Camera-type eye (tissue), 1 donor: ENCODE data around the gene RIN1. TPM values are rescaled to one million over a fixed set of nuclear protein-coding genes. Genes with fewer than 3 reads are reported as not detected.

Source experiments
- total RNA-seq: library from RNA; depleted of rRNA; stranded (reverse); fragments of >200 nt; gene quantifications from one replicate; pipeline ENCODE4 v1.2.3, GENCODE V29; 2014

RIN1 gene
- 3.0 TPM for total RNA-seq

GRCh38 chr11:66336234-66337102, at the start of gene RIN1:
Gene RIN1, minus strand, starts transcription at chr11:66336434. Its CDS starts 32 bp downstream, at chr11:66336402.

GRCh38 chr11:66371627-66372415, 35.6 kb upstream of the RIN1 start, which contains the start of gene SLC29A2:
Gene SLC29A2, minus strand, starts transcription at chr11:66371760. Its CDS starts 169 bp downstream, at chr11:66371591.

GRCh38 chr11:66347425-66348276, 11.4 kb upstream of the RIN1 start, which contains the start of gene B4GAT1:
Gene B4GAT1, minus strand, starts transcription at chr11:66347629. Its CDS starts 84 bp downstream, at chr11:66347545.

GRCh38 chr11:66344550-66345315, 8.5 kb upstream of the RIN1 start, which contains the start of gene BRMS1:
Gene BRMS1, minus strand, starts transcription at chr11:66345104. Its CDS starts 2,870 bp downstream, at chr11:66342234.

GRCh38 chr11:66316849-66317251, 19.4 kb downstream of the RIN1 start, which contains the start of gene CD248:
Gene CD248, minus strand, starts transcription at chr11:66317044. Its CDS starts 17 bp downstream, at chr11:66317027.

GRCh38 chr11:66291706-66292542, 44.3 kb downstream of the RIN1 start, which contains the start of gene TMEM151A:
Gene TMEM151A, plus strand, starts transcription at chr11:66291894. Its CDS starts 120 bp downstream, at chr11:66292014.

GRCh38 chr11:66288671-66289547, 47.3 kb downstream of the RIN1 start, which contains the start of gene YIF1A:
Gene YIF1A, minus strand, starts transcription at chr11:66289143. Its CDS starts 158 bp downstream, at chr11:66288985.

Other genes with a start within 250 kb of the RIN1 start
- 32.8 TPM for gene KLC2, start 78.7 kb downstream of the RIN1 start, total RNA-seq
- 63.8 TPM for gene RAB1B, start 67.8 kb downstream of the RIN1 start, total RNA-seq
- 8.2 TPM for gene CNIH2, start 58.3 kb downstream of the RIN1 start, total RNA-seq
- 54.2 TPM for gene YIF1A, start 47.3 kb downstream of the RIN1 start, total RNA-seq
- gene TMEM151A, start 44.5 kb downstream of the RIN1 start, total RNA-seq, result 4.0 TPM
- 37.8 TPM for gene CD248, start 19.4 kb downstream of the RIN1 start, total RNA-seq
- gene BRMS1, start 8.7 kb upstream of the RIN1 start, total RNA-seq, result 21.7 TPM
- gene B4GAT1, start 11.2 kb upstream of the RIN1 start, total RNA-seq, result 75.3 TPM
- gene SLC29A2, start 35.3 kb upstream of the RIN1 start, total RNA-seq, result 2.8 TPM
- gene NPAS4, start 84.6 kb upstream of the RIN1 start, total RNA-seq, result 0.82 TPM
- gene MRPL11, start 102.4 kb upstream of the RIN1 start, total RNA-seq, result 27.0 TPM
- gene PELI3, start 130.5 kb upstream of the RIN1 start, total RNA-seq, result 13.6 TPM
- 24.1 TPM for gene DPP3, start 144.0 kb upstream of the RIN1 start, total RNA-seq
- 146 TPM for gene BBS1, start 174.2 kb upstream of the RIN1 start, total RNA-seq
- 10.4 TPM for gene ZDHHC24, start 209.6 kb upstream of the RIN1 start, total RNA-seq
- gene ACTN3, start 210.5 kb upstream of the RIN1 start, total RNA-seq, result 0.49 TPM
- gene CTSF, start 232.2 kb upstream of the RIN1 start, total RNA-seq, result 83.2 TPM